Neuron (in vitro differentiated cells): ENCODE results near the gene RUNX2.

Experiments
- H2AFZ ChIP-seq: one replicate; pipeline ENCODE4 v1.6.1; 2013; ENCODE audit warnings: low read depth, mild to moderate bottlenecking, inconsistent platforms, low read length, moderate library complexity
- H3K27me3 ChIP-seq: one replicate; pipeline ENCODE4 v1.6.1; 2013; ENCODE audit warnings: low read length; ENCODE audit not compliant: insufficient read depth
- H3K36me3 ChIP-seq: one replicate; pipeline ENCODE4 v1.6.1; 2013; ENCODE audit warnings: low read length; ENCODE audit not compliant: insufficient read depth
- H3K4me1 ChIP-seq: one replicate; pipeline ENCODE4 v1.6.1; 2013; ENCODE audit warnings: low read length; ENCODE audit not compliant: insufficient read depth
- H3K4me3 ChIP-seq: 2 replicates; pipeline ENCODE4 v1.5.1; 2013; ENCODE audit warnings: mild to moderate bottlenecking, low read length, moderate library complexity
- H3K9me3 ChIP-seq: one replicate; pipeline ENCODE4 v1.6.1; 2013; ENCODE audit warnings: low read length

The RUNX2 gene

GRCh38 chr6:45563041-45563440 is 234.9 kb downstream of the RUNX2 start:
- H3K9me3 ChIP-seq = no peaks in the 10 kb centered on the region
- H3K36me3 ChIP-seq = no peaks in the 10 kb centered on the region
- no peaks in the 10 kb centered on the region for H3K27me3 ChIP-seq
- H3K4me3 ChIP-seq = no peak overlapping the region
- no peak overlapping the region for H2AFZ ChIP-seq
- peaks cover 9% of the 10 kb centered on the region for H3K4me1 ChIP-seq

- no peaks in the 10 kb centered on the region for H3K36me3 ChIP-seq
- no peak overlapping the region for H2AFZ ChIP-seq
- no peaks in the 10 kb centered on the region for H3K27me3 ChIP-seq
- peaks cover 9% of the 10 kb centered on the region for H3K4me1 ChIP-seq
- no peaks in the 10 kb centered on the region for H3K9me3 ChIP-seq
- no peak overlapping the region for H3K4me3 ChIP-seq
Observed at GRCh38 chr6:45563844-45564243, 235.7 kb downstream of the RUNX2 start.

- H3K4me3 ChIP-seq = no peak overlapping the region
- H3K4me1 ChIP-seq = peaks cover 9% of the 10 kb centered on the region
- no peaks in the 10 kb centered on the region for H3K27me3 ChIP-seq
- no peaks in the 10 kb centered on the region for H3K36me3 ChIP-seq
- no peaks in the 10 kb centered on the region for H3K9me3 ChIP-seq
- H2AFZ ChIP-seq = no peak overlapping the region
Observed at GRCh38 chr6:45566882-45567281, 238.8 kb downstream of the RUNX2 start.

GRCh38 chr6:45567879-45568278 is 239.7 kb downstream of the RUNX2 start:
- H3K27me3 ChIP-seq = no peaks in the 10 kb centered on the region
- H3K36me3 ChIP-seq = no peaks in the 10 kb centered on the region
- H2AFZ ChIP-seq = no peak overlapping the region
- H3K4me3 ChIP-seq = no peak overlapping the region
- H3K9me3 ChIP-seq = no peaks in the 10 kb centered on the region
- peaks cover 9% of the 10 kb centered on the region for H3K4me1 ChIP-seq

- Histone ChIP-seq H3K4me1 (peaks cover 9% of the 10 kb centered on the region), H3K36me3 (no peaks in the 10 kb centered on the region), H3K9me3 (no peaks in the 10 kb centered on the region), H3K4me3 (no peak overlapping the region), H2AFZ (no peak overlapping the region), H3K27me3 (no peaks in the 10 kb centered on the region)
Observed at GRCh38 chr6:45568626-45569025, 240.5 kb downstream of the RUNX2 start.

- Histone ChIP-seq H3K9me3 (no peaks in the 10 kb centered on the region), H3K27me3 (no peaks in the 10 kb centered on the region), H3K4me1 (peaks cover 9% of the 10 kb centered on the region), H3K4me3 (no peak overlapping the region), H3K36me3 (no peaks in the 10 kb centered on the region), H2AFZ (no peak overlapping the region)
Observed at GRCh38 chr6:45569210-45569945, 241.2 kb downstream of the RUNX2 start.

GRCh38 chr6:45571159-45571558 is 243.0 kb downstream of the RUNX2 start:
- Histone ChIP-seq H3K4me3 (no peak overlapping the region), H3K36me3 (no peaks in the 10 kb centered on the region), H2AFZ (no peak overlapping the region), H3K9me3 (no peaks in the 10 kb centered on the region), H3K4me1 (peaks cover 9% of the 10 kb centered on the region), H3K27me3 (no peaks in the 10 kb centered on the region)

GRCh38 chr6:45572833-45573232 is 244.7 kb downstream of the RUNX2 start:
- no peak overlapping the region for H3K4me3 ChIP-seq
- H3K9me3 ChIP-seq = no peaks in the 10 kb centered on the region
- H3K27me3 ChIP-seq = no peaks in the 10 kb centered on the region
- no peaks in the 10 kb centered on the region for H3K36me3 ChIP-seq
- H3K4me1 ChIP-seq = no peaks in the 10 kb centered on the region
- no peak overlapping the region for H2AFZ ChIP-seq

- H2AFZ ChIP-seq = no peak overlapping the region
- H3K9me3 ChIP-seq = no peaks in the 10 kb centered on the region
- no peaks in the 10 kb centered on the region for H3K36me3 ChIP-seq
- no peak overlapping the region for H3K4me3 ChIP-seq
- H3K4me1 ChIP-seq = no peaks in the 10 kb centered on the region
- H3K27me3 ChIP-seq = no peaks in the 10 kb centered on the region
Observed at GRCh38 chr6:45574014-45574461, 245.9 kb downstream of the RUNX2 start.

- H3K36me3 ChIP-seq = no peaks in the 10 kb centered on the region
- no peaks in the 10 kb centered on the region for H3K27me3 ChIP-seq
- no peaks in the 10 kb centered on the region for H3K9me3 ChIP-seq
- H3K4me3 ChIP-seq = no peak overlapping the region
- H3K4me1 ChIP-seq = no peaks in the 10 kb centered on the region
- no peak overlapping the region for H2AFZ ChIP-seq
Observed at GRCh38 chr6:45574885-45575284, 246.8 kb downstream of the RUNX2 start.

GRCh38 chr6:45576648-45577624 is 248.8 kb downstream of the RUNX2 start:
- Histone ChIP-seq H2AFZ (no peak overlapping the region), H3K4me3 (no peak overlapping the region), H3K4me1 (no peaks in the 10 kb centered on the region), H3K27me3 (no peaks in the 10 kb centered on the region), H3K36me3 (no peaks in the 10 kb centered on the region), H3K9me3 (no peaks in the 10 kb centered on the region)

GRCh38 chr6:45577836-45578504 is 249.8 kb downstream of the RUNX2 start:
- H3K9me3 ChIP-seq = no peaks in the 10 kb centered on the region
- H3K27me3 ChIP-seq = no peaks in the 10 kb centered on the region
- no peak overlapping the region for H2AFZ ChIP-seq
- no peaks in the 10 kb centered on the region for H3K4me1 ChIP-seq
- no peaks in the 10 kb centered on the region for H3K36me3 ChIP-seq
- no peak overlapping the region for H3K4me3 ChIP-seq

- Histone ChIP-seq H3K4me1 (no peaks in the 10 kb centered on the region), H3K9me3 (no peaks in the 10 kb centered on the region), H3K27me3 (no peaks in the 10 kb centered on the region), H3K4me3 (no peak overlapping the region), H3K36me3 (no peaks in the 10 kb centered on the region), H2AFZ (no peak overlapping the region)
Observed at GRCh38 chr6:45584127-45584526, 256.0 kb downstream of the RUNX2 start.
